Tibial nerve (tissue), 4 donors: ENCODE results near the gene KCNH8. TPM values are rescaled to one million over a fixed set of nuclear protein-coding genes. Genes with fewer than 3 reads are reported as not detected.

Source experiments
- DNase-seq, 2 donors: peaks; one replicate each; pipeline ENCODE4 v3.0.0-alpha.2; 2019; ENCODE audit warnings: low spot score in 2 of 2
- H3K27ac ChIP-seq, 4 donors: fragments of 200-600 bp; sonication (generic) in 3 of 4; one replicate each; pipeline ENCODE4 v1.5.1; 2017 to 2019; ENCODE audit warnings: mild to moderate bottlenecking in 1 of 4
- H3K27me3 ChIP-seq, 2 donors: fragments of 200-600 bp; sonication (generic) in 1 of 2; one replicate each; pipeline versions ENCODE4 v1.5.1 to v1.6.0; 2017 to 2019
- H3K36me3 ChIP-seq, 3 donors: fragments of 200-600 bp; sonication (generic); one replicate each; pipeline ENCODE4 v1.5.1; 2018 to 2019
- H3K4me1 ChIP-seq, 4 donors: fragments of 200-600 bp; sonication (generic) in 3 of 4; one replicate each; pipeline ENCODE4 v1.5.1; 2017 to 2019
- H3K4me3 ChIP-seq, 4 donors: fragments of 200-600 bp; sonication (generic) in 3 of 4; one replicate each; pipeline ENCODE4 v1.5.1; 2017 to 2019; ENCODE audit warnings: mild to moderate bottlenecking in 1 of 4, moderate library complexity in 1 of 4
- H3K9me3 ChIP-seq, 4 donors: fragments of 200-600 bp; sonication (generic) in 3 of 4; one replicate each; pipeline ENCODE4 v1.5.1; 2017 to 2019
- EP300 ChIP-seq, 2 donors: sonication (generic); formaldehyde crosslinking; IDR thresholded peaks; one replicate each; pipeline ENCODE4 v1.6.1; 2017; ENCODE audit warnings: antibody characterized with exemption in 2 of 2, mild to moderate bottlenecking in 1 of 2
- POLR2A ChIP-seq, 2 donors: fragments of 450-650 bp; IDR thresholded peaks; one replicate each; pipeline ENCODE4 v1.6.1; 2017; ENCODE audit warnings: antibody characterized with exemption in 2 of 2, mild to moderate bottlenecking in 2 of 2, moderate library complexity in 2 of 2
- WGBS, 2 donors: methylation state at CpG; one replicate each; pipeline ENCODE4 v1.1.5; 2018; 5-methylcytosine and 5-hydroxymethylcytosine counted together
- total RNA-seq, 4 donors: library from RNA; depleted of rRNA; stranded (reverse); fragments of >200 nt; gene quantifications; one replicate each; pipeline ENCODE4 v1.1.0, GENCODE V29; 2016
- TF ChIP-seq, protein P1 (sequence below), 5 experiments: fragments of 200-600 bp in 3 of 5; fragments of 450-650 bp in 2 of 5; sonication (generic) in 3 of 5; IDR thresholded peaks; one replicate each; pipeline ENCODE4 v1.5.1; 2016 to 2019; ENCODE audit warnings: antibody characterized with exemption in 5 of 5, mild to moderate bottlenecking in 3 of 5, moderate library complexity in 2 of 5

Gene KCNH8
- total RNA-seq, 4 donors from 2014 or later = 0.22 to 0.98 (median 0.51) TPM

- Histone ChIP-seq H3K27me3 (no peaks in the 10 kb centered on the region), H3K27ac (no peak overlapping the region), H3K4me1 (peaks cover 0 to 19% (median 4%) of the 10 kb centered on the region in 4 donors), H3K4me3 (no peak overlapping the region), H3K36me3 (no peaks in the 10 kb centered on the region), H3K9me3 (no peaks in the 10 kb centered on the region)
- DNase-seq = no peak
- WGBS, 2 donors = 92 to 96% methylated on average over 1 of the region's 1 CpG
- TF ChIP-seq POLR2A (IDR thresholded peaks at IDR 0.05) = no peak
- TF ChIP-seq, protein P1, sequence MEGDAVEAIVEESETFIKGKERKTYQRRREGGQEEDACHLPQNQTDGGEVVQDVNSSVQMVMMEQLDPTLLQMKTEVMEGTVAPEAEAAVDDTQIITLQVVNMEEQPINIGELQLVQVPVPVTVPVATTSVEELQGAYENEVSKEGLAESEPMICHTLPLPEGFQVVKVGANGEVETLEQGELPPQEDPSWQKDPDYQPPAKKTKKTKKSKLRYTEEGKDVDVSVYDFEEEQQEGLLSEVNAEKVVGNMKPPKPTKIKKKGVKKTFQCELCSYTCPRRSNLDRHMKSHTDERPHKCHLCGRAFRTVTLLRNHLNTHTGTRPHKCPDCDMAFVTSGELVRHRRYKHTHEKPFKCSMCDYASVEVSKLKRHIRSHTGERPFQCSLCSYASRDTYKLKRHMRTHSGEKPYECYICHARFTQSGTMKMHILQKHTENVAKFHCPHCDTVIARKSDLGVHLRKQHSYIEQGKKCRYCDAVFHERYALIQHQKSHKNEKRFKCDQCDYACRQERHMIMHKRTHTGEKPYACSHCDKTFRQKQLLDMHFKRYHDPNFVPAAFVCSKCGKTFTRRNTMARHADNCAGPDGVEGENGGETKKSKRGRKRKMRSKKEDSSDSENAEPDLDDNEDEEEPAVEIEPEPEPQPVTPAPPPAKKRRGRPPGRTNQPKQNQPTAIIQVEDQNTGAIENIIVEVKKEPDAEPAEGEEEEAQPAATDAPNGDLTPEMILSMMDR (IDR thresholded peaks at IDR 0.05) = no peak
- no peak for TF ChIP-seq EP300 (IDR thresholded peaks at IDR 0.05)
Measured at GRCh38 chr3:19151171-19151570, 2.9 kb downstream of the KCNH8 start.

- Histone ChIP-seq H3K9me3 (no peaks in the 10 kb centered on the region), H3K4me1 (no peaks in the 10 kb centered on the region), H3K4me3 (no peak overlapping the region), H3K27ac (no peak overlapping the region), H3K36me3 (no peaks in the 10 kb centered on the region), H3K27me3 (no peaks in the 10 kb centered on the region)
- TF ChIP-seq, protein P1 (IDR thresholded peaks at IDR 0.05) = no peak
- 82 to 83% methylated on average over 3 of the region's 3 CpGs for WGBS, 2 donors
- DNase-seq = no peak
Measured at GRCh38 chr3:19154693-19155250, 6.5 kb downstream of the KCNH8 start.

DNA sequence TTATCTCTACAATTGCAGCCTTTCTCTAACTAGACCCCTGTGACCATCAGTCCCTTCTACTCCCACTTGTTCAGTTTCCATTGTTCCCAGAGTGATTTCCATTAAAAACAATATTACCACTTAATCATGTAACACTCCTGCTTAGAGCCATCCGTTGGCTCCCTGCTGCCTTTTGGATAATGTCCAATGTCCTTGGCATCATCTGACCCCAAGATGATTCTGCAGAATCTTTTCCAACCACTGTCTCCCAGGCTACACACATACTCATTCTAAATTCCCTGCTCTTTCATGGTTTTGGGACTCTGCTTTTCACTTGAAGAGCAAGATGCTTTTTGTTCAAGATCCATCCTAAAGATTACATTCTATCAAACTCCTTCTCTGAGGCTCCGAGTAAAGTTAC lies 7.1 kb downstream of the KCNH8 start:
- TF ChIP-seq, protein P1 (IDR thresholded peaks at IDR 0.05) = no peak
- no peaks in the 10 kb centered on the region for H3K4me1 ChIP-seq
- no peaks in the 10 kb centered on the region for H3K9me3 ChIP-seq
- H3K36me3 ChIP-seq = no peaks in the 10 kb centered on the region
- WGBS, 2 donors = 54 to 55% methylated on average over 2 of the region's 2 CpGs
- H3K27ac ChIP-seq = no peak overlapping the region
- no peak for DNase-seq
- no peaks in the 10 kb centered on the region for H3K27me3 ChIP-seq
- H3K4me3 ChIP-seq = no peak overlapping the region

- DNase-seq = no peak
- H3K4me1 ChIP-seq = no peaks in the 10 kb centered on the region
- WGBS, 2 donors = 84 to 86% methylated on average over 2 of the region's 2 CpGs
- no peak overlapping the region for H3K4me3 ChIP-seq
- H3K36me3 ChIP-seq = no peaks in the 10 kb centered on the region
- H3K27ac ChIP-seq = no peak overlapping the region
- TF ChIP-seq EP300 (IDR thresholded peaks at IDR 0.05) (no peak), POLR2A (IDR thresholded peaks at IDR 0.05) (no peak)
- TF ChIP-seq, protein P1 (IDR thresholded peaks at IDR 0.05) = no peak
- H3K27me3 ChIP-seq = no peaks in the 10 kb centered on the region
- no peaks in the 10 kb centered on the region for H3K9me3 ChIP-seq
Measured at GRCh38 chr3:19159966-19160635, 11.8 kb downstream of the KCNH8 start.

DNA sequence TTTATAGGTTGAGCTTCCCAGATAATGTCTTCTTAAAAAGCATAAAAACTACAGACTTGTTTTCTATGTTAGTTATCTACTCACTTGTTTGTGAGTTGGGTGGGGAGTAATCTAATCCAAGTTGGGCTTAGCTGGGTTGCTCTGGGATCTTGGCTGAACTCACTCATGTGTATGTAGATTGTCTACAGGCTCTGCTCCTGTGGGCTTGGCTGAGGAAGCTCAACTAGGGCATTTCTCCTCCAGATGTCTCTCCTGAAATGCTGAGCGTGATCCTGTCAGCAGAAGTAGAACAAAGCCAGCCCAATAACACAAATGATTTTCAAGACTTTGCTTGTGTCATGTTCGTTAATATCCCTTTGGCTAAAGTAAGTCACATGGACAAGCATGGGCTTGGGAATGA lies 17.3 kb downstream of the KCNH8 start:
- WGBS, 2 donors = 67 to 73% methylated on average over 2 of the region's 2 CpGs
- DNase-seq = no peak
- TF ChIP-seq, protein P1 (IDR thresholded peaks at IDR 0.05) = no peak
- TF ChIP-seq POLR2A (IDR thresholded peaks at IDR 0.05) (no peak), EP300 (IDR thresholded peaks at IDR 0.05) (no peak)

More for the DNA sequence above, 17.3 kb downstream of the KCNH8 start:
- no peak overlapping the region for H3K27ac ChIP-seq
- H3K4me1 ChIP-seq = no peaks in the 10 kb centered on the region
- no peaks in the 10 kb centered on the region for H3K36me3 ChIP-seq
- H3K9me3 ChIP-seq = no peaks in the 10 kb centered on the region
- no peaks in the 10 kb centered on the region for H3K27me3 ChIP-seq
- H3K4me3 ChIP-seq = no peak overlapping the region
